H9 (cell line): ENCODE data around the gene TSSK6. TPM values are rescaled to one million over a fixed set of nuclear protein-coding genes. Genes with fewer than 3 reads are reported as not detected.

Experiments
- DNase-seq: peaks from one replicate; pipeline ENCODE4 v3.0.0-alpha.2; 2017
- H2AFZ ChIP-seq: one replicate; pipeline ENCODE4 v1.6.1; 2013; ENCODE audit warnings: mild to moderate bottlenecking, low read length, control low read depth, moderate library complexity
- H2AK5ac ChIP-seq: 2 replicates; pipeline ENCODE4 v1.6.1; 2013; ENCODE audit warnings: low read length, control low read depth, mixed read lengths; ENCODE audit not compliant: insufficient read length
- H2BK120ac ChIP-seq: one replicate; pipeline ENCODE4 v1.6.1; 2013; ENCODE audit warnings: low read depth, mild to moderate bottlenecking, low read length, control low read depth, inconsistent platforms; ENCODE audit not compliant: poor library complexity, severe bottlenecking
- H2BK12ac ChIP-seq: 2 replicates; pipeline ENCODE4 v1.6.1; 2013; ENCODE audit warnings: low read length, control low read depth, mixed read lengths, low read depth; ENCODE audit not compliant: insufficient read length
- H2BK15ac ChIP-seq: 2 replicates; pipeline ENCODE4 v1.6.1; 2013; ENCODE audit warnings: low read depth, low read length, control low read depth
- H2BK20ac ChIP-seq: one replicate; pipeline ENCODE4 v1.6.1; 2013; ENCODE audit warnings: low read depth, mild to moderate bottlenecking, low read length, control low read depth, inconsistent platforms; ENCODE audit not compliant: poor library complexity, severe bottlenecking
- H2BK5ac ChIP-seq: 2 replicates; pipeline ENCODE4 v1.6.1; 2013; ENCODE audit warnings: low read length, control low read depth, mixed read lengths; ENCODE audit not compliant: insufficient read length
- H3K14ac ChIP-seq: 2 replicates; pipeline ENCODE4 v1.6.1; 2013; ENCODE audit warnings: low read length, control low read depth; ENCODE audit not compliant: insufficient read depth
- H3K18ac ChIP-seq: 2 replicates; pipeline ENCODE4 v1.6.1; 2013; ENCODE audit warnings: low read depth, mild to moderate bottlenecking, mixed read lengths, low read length, control low read depth; ENCODE audit not compliant: insufficient read length
- H3K23ac ChIP-seq: 2 replicates; pipeline ENCODE4 v1.6.1; 2013; ENCODE audit warnings: low read length, control low read depth, mixed read lengths, low read depth; ENCODE audit not compliant: insufficient read length
- H3K23me2 ChIP-seq: 2 replicates; pipeline ENCODE4 v1.6.1; 2013; ENCODE audit warnings: low read depth, mild to moderate bottlenecking, mixed read lengths, low read length, control low read depth; ENCODE audit not compliant: insufficient read length, poor library complexity, severe bottlenecking
- H3K27ac ChIP-seq: 2 replicates; pipeline ENCODE4 v1.5.1; 2013; ENCODE audit warnings: low read length, control low read depth, mixed read lengths, low read depth; ENCODE audit not compliant: insufficient read length
- H3K27me3 ChIP-seq: 2 replicates; pipeline ENCODE4 v1.6.1; 2013; ENCODE audit warnings: low read length, control low read depth, inconsistent platforms; ENCODE audit not compliant: insufficient read depth
- H3K4ac ChIP-seq: 2 replicates; pipeline ENCODE4 v1.6.1; 2013; ENCODE audit warnings: low read depth, mild to moderate bottlenecking, control low read depth, inconsistent platforms, low read length, moderate library complexity
- H3K4me1 ChIP-seq: 2 replicates; pipeline ENCODE4 v1.6.1; 2013; ENCODE audit warnings: low read length, control low read depth, inconsistent platforms; ENCODE audit not compliant: insufficient read depth
- H3K4me2 ChIP-seq: 2 replicates; pipeline ENCODE4 v1.6.1; 2013; ENCODE audit warnings: low read length, control low read depth, mixed read lengths; ENCODE audit not compliant: insufficient read length, insufficient read depth
- H3K56ac ChIP-seq: 2 replicates; pipeline ENCODE4 v1.6.1; 2013; ENCODE audit warnings: low read depth, mild to moderate bottlenecking, mixed read lengths, low read length, control low read depth; ENCODE audit not compliant: insufficient read length
- H3K79me1 ChIP-seq: 2 replicates; pipeline ENCODE4 v1.6.1; 2013; ENCODE audit warnings: low read depth, mild to moderate bottlenecking, moderate library complexity, low read length, control low read depth, inconsistent platforms; ENCODE audit not compliant: insufficient read depth, poor library complexity, severe bottlenecking
- H3K79me2 ChIP-seq: 2 replicates; pipeline ENCODE4 v1.6.1; 2013; ENCODE audit warnings: low read length, control low read depth, inconsistent platforms; ENCODE audit not compliant: insufficient read depth
- H3K9ac ChIP-seq: 2 replicates; pipeline ENCODE4 v1.6.1; 2013; ENCODE audit warnings: low read length, control low read depth, mixed read lengths; ENCODE audit not compliant: insufficient read length; ENCODE audit errors: extremely low read depth
- H3K9me3 ChIP-seq: one replicate; pipeline ENCODE4 v1.6.1; 2013; ENCODE audit warnings: low read depth, low read length, inconsistent platforms; ENCODE audit not compliant: control insufficient read depth
- H3T11ph ChIP-seq: one replicate; pipeline ENCODE4 v1.6.1; 2013; ENCODE audit warnings: mild to moderate bottlenecking, low read length, control low read depth, inconsistent platforms
- H4K20me1 ChIP-seq: one replicate; pipeline ENCODE4 v1.6.1; 2013; ENCODE audit not compliant: control insufficient read depth, insufficient read length, insufficient read depth
- H4K5ac ChIP-seq: 2 replicates; pipeline ENCODE4 v1.6.1; 2013; ENCODE audit warnings: low read depth, mild to moderate bottlenecking, mixed read lengths, low read length, control low read depth; ENCODE audit not compliant: insufficient read length
- H4K8ac ChIP-seq: replicated peaks from 2 replicates; pipeline ENCODE4 v1.6.1; 2013; ENCODE audit warnings: low read length, control low read depth, mixed read lengths, low read depth; ENCODE audit not compliant: insufficient read length
- H4K91ac ChIP-seq: 2 replicates; pipeline ENCODE4 v1.6.1; 2013; ENCODE audit warnings: low read depth, mild to moderate bottlenecking, moderate library complexity, mixed read lengths, low read length, control low read depth; ENCODE audit not compliant: insufficient read length
- H3K27ac Mint-ChIP-seq, 3 experiments: 2 replicates in 2 of 3; 3 replicates in 1 of 3; pipeline ENCODE4 v1.8.0; 2020 to 2021; ENCODE audit warnings: mixed read lengths in 3 of 3, mild to moderate bottlenecking in 1 of 3, moderate library complexity in 1 of 3
- H3K27me3 Mint-ChIP-seq: 2 replicates; pipeline ENCODE4 v1.8.0; 2021; ENCODE audit warnings: low read depth, mild to moderate bottlenecking, moderate library complexity, mixed read lengths
- H3K36me3 Mint-ChIP-seq, 3 experiments: 2 replicates in 2 of 3; 3 replicates in 1 of 3; pipeline ENCODE4 v1.8.0; 2020 to 2021; ENCODE audit warnings: low read depth in 3 of 3, mixed read lengths in 3 of 3; ENCODE audit not compliant: insufficient read depth in 1 of 3
- H3K4me1 Mint-ChIP-seq, 2 experiments: 2 replicates each; pipeline ENCODE4 v1.8.0; 2020; ENCODE audit warnings: mixed read lengths in 2 of 2
- H3K4me3 Mint-ChIP-seq, 2 experiments: 2 replicates in 1 of 2; 3 replicates in 1 of 2; pipeline ENCODE4 v1.8.0; 2020 to 2021; ENCODE audit warnings: mild to moderate bottlenecking in 2 of 2, mixed read lengths in 2 of 2, moderate library complexity in 1 of 2
- H3K9me3 Mint-ChIP-seq, 2 experiments: 2 replicates in 1 of 2; 3 replicates in 1 of 2; pipeline ENCODE4 v1.8.0; 2020; ENCODE audit warnings: mild to moderate bottlenecking in 2 of 2, mixed read lengths in 2 of 2, moderate library complexity in 1 of 2
- CTCF ChIP-seq: fragments of 200-600 bp; sonication (generic); conservative IDR thresholded peaks from 3 replicates; pipeline ENCODE4 v1.8.0; 2021; ENCODE audit warnings: antibody characterized with exemption, mild to moderate bottlenecking
- WGBS: extraction: QIAGEN DNeasy Blood & Tissue Kit; methylation state at CpG from one replicate; pipeline ENCODE4 v1.1.7; 2013; ENCODE audit warnings: missing lambda C conversion rate, low lambda C conversion rate, mixed read lengths; ENCODE audit not compliant: insufficient read length; ENCODE audit errors: extremely low coverage; 5-methylcytosine and 5-hydroxymethylcytosine counted together
- total RNA-seq: library from RNA; stranded (reverse); gene quantifications from 2 replicates; pipeline ENCODE4 v1.2.1, GENCODE V29; 2021

Gene TSSK6
- total RNA-seq, 1 experiment from 2014 or later, result 2.6 TPM

GRCh38 chr19:19515642-19516519, 533 bp upstream of the TSSK6 start, which contains the start of gene NDUFA13:
TSS of gene NDUFA13 (plus strand) at chr19:19516225. CDS start at chr19:19516239, 14 bp downstream.
- Histone ChIP-seq H3K9ac (peak within 1 kb of the TSS; percentile 85), H3K23ac (no peak within 1 kb of the TSS), H3T11ph (no peak within 1 kb of the TSS), H3K18ac (peak within 1 kb of the TSS; percentile 69), H3K4me1 (no peaks in the 10 kb centered on the region), H3K14ac (peak within 1 kb of the TSS; percentile 69; the same call in 1 of the 2 replicates), H2BK120ac (no peak within 1 kb of the TSS), H2AFZ (peak within 1 kb of the TSS; percentile 63), H3K9me3 (no peaks in the 10 kb centered on the region), H4K20me1 (no peaks in the 10 kb centered on the region), H3K79me1 (peaks cover 7% of the 10 kb centered on the region), H3K23me2 (peaks cover 5% of the 10 kb centered on the region), H2BK20ac (no peak within 1 kb of the TSS), H4K8ac (no peak within 1 kb of the TSS), H4K5ac (no peak within 1 kb of the TSS), H2BK15ac (no peak within 1 kb of the TSS), H3K79me2 (peaks cover 11% of the 10 kb centered on the region; the same call in 1 of the 2 replicates), H3K27ac (no peak within 1 kb of the TSS), H3K4me2 (peak within 1 kb of the TSS; percentile 85), H3K4ac (no peak within 1 kb of the TSS), H4K91ac (no peak within 1 kb of the TSS), H2AK5ac (no peak within 1 kb of the TSS), H2BK12ac (no peak within 1 kb of the TSS), H3K56ac (no peak within 1 kb of the TSS), H3K27me3 (no peaks in the 10 kb centered on the region), H2BK5ac (no peak within 1 kb of the TSS)
- Mint-ChIP-seq H3K27me3 (0 out of 2 replicates have a peak, but pooled peaks cover under 1% of the 10 kb centered on the region), H3K4me3 (peak within 1 kb of the TSS; percentile 91 to 94), H3K27ac (peak within 1 kb of the TSS; percentile 87 to 96 (median 96)), H3K9me3 (no peaks in the 10 kb centered on the region), H3K36me3 (peaks cover 10 to 30% (median 19%) of the 10 kb centered on the region in 3 experiments), H3K4me1 (peaks cover 5 to 9% of the 10 kb centered on the region in 2 experiments)
- peak; percentile 95 for DNase-seq
- WGBS, result no CpG with 5 or more reads among the region's 61 CpGs
- 0 out of 3 replicates have a peak, but pooled peaks have one; percentile 18 for TF ChIP-seq CTCF
